Renal cortex interstitium (tissue), 15 donors: ENCODE results near the gene SCGB3A2. TPM values are rescaled to one million over a fixed set of nuclear protein-coding genes. Genes with fewer than 3 reads are reported as not detected.

ENCODE experiments used
- DNase-seq, 11 donors: peaks; one replicate each; pipeline ENCODE4 v3.0.0-alpha.2; 2013; ENCODE audit warnings: low read depth in 9 of 11, low spot score in 4 of 11; ENCODE audit errors: extremely low read depth in 1 of 11
- long read RNA-seq, 16 experiments: transcript quantifications; one replicate each; lab custom pipeline, GENCODE V29; 2026
- polyA plus RNA-seq, 3 donors: library from polyadenylated mRNA; unstranded; fragments of 120-200 nt; gene quantifications; one replicate each; pipeline ENCODE4 v1.2.1, GENCODE V29; 2013; ENCODE audit not compliant: insufficient read length in 3 of 3

SCGB3A2 gene, protein sequence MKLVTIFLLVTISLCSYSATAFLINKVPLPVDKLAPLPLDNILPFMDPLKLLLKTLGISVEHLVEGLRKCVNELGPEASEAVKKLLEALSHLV
- polyA plus RNA-seq, result under 1 TPM in 2 of 3 donors, not detected in 1; 0.22 to 0.41 TPM
- long read RNA-seq, donor 1, result 0 reads
- long read RNA-seq, donor 2, result 0 reads
- long read RNA-seq, donor 3, partial matches to known transcripts, result 0 of 1 reads
- long read RNA-seq, donor 3, other reads (novel, unspliced or antisense), result 0 of 1 reads
- long read RNA-seq, donor 4, result 0 reads
- long read RNA-seq, donor 5, result 0 reads
- long read RNA-seq, donor 6, transcript SCGB3A2-201 (3 exons, 515 nt), result major isoform, 32 of 48 reads
- long read RNA-seq, donor 6, partial matches to known transcripts, result 16 of 48 reads
- long read RNA-seq, donor 6, other reads (novel, unspliced or antisense), result 0 of 48 reads
- long read RNA-seq, donor 7, result 0 reads
- long read RNA-seq, donor 8, result 0 reads
- long read RNA-seq, donor 9, result 0 reads
- long read RNA-seq, donor 10, result 0 reads
- long read RNA-seq, donor 11, result 0 reads
- long read RNA-seq, donor 12, partial matches to known transcripts, result 0 of 3 reads
- long read RNA-seq, donor 12, other reads (novel, unspliced or antisense), result 0 of 3 reads
- long read RNA-seq, donor 13, result 0 reads
- long read RNA-seq, donor 14, result 0 reads
- long read RNA-seq, donor 15, result 0 reads
- long read RNA-seq, donor 16, result 0 reads

DNA sequence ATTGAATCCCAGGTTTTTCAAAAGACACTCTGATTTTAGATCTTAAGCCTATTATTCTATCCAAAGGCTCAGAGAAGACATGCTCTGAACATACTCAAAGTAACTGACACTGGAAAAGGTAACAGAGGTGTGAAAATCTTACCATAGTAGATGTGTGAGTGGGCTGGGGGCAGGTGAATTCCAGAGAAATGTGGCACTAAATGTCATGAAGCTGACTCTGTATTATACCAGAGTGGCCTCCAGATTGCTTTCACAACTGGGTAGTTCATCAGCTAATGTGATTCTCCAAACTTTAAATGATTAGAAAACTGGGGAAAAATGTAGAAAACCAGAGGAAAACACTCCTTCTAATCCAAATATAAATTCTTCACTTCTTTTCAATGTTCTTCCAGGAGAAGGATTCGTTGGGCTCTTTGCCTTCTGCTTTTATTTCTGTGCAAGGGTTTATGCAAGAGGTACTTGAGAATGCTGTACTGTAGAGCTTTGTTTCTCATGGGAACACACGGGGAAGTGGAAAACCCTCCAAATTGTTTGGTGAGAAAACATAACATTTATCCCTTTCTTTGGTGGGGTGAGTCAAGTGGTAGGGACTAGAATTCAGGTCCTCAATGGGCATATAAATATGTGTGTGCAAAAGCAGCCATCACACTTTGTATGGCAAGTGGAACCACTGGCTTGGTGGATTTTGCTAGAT lies at the start of gene SCGB3A2:
Gene SCGB3A2 (plus strand): TSS at position 646 of the 694 bp plus-strand sequence. CDS start 93 bp downstream, outside the sequence.
- DNase-seq, result no peak

DNA sequence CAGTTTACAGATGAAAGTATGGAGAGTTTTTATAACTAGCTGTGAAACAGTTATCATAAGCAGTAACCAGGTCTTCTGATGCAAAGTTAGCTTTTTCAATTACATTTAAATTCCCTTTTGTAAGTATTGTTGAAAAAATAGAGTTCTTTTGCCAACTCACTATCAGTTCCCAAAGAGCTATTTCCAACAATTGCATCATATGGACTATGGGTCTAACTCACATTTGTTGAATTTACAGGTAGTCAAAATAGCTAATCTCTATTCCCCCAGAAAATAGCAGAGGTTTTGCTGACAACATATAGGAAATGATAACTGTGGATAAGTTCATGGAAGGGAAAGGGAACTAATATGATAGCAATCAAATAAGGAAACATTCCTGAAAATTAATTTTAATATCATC lies 48.5 kb upstream of the SCGB3A2 start:
- DNase-seq, result no peak

DNA sequence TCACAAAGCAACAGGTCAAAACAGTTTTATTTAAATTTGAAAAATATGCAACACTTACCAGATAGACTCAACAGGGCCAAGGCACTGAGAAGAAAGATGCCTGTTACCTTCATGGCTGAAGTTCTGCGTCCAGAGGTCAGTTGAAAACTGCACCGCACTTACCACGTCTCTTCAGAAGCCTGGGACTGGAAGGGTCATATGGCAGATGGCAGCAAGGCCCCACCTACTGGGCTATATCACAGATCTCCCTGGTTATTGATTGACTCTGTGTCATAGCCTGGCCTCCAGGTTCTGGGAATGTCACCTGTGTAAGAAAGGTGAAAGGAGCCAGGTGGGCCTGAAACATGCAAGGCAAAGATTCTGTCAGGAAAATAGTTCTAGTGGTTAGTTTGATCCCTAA lies 47.0 kb upstream of the SCGB3A2 start, which contains the start of gene SPINK1:
Gene SPINK1 (minus strand): TSS at position 207 of the 400 bp plus-strand sequence. CDS start 94 bp downstream, at position 113.
- no peak for DNase-seq

DNA sequence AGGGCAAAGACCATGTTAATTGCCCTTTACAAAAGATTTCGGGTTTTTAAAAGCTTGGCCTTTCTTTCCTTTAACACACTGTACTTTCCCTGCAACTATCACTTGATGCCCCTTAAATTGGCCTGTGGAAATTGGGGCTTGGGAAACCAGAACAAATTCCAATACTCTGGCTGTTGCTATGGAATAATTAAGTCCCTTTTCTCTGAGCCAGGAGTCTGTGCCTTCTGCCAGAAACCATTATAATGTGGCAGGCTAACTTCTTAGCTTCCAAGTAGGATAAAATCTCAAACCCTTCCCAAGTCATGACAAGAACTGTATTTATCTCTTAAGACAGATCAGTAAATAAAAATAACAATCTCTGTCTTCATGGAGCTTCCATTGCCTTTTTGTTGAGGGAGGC lies 46.0 kb upstream of the SCGB3A2 start:
- DNase-seq, result no peak

DNA sequence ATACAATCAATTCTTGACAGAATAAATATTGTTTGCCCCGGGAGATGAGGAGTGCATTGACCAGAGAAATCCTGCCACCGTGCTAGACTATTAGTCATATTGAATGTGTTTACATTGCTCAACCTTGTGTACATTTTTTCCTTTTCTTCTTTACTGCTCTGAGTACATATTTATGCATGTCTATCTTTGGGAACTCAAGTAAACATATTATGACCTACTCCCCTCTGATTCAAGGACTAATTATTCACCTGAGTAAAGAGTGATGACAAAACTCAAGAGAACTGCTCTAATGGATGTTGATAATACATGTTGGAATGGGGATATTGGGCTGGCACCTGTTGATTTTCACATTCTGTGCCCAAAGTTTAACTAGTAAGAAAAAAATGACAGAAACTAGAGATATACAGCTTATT lies 43.1 kb upstream of the SCGB3A2 start:
- no peak for DNase-seq

DNA sequence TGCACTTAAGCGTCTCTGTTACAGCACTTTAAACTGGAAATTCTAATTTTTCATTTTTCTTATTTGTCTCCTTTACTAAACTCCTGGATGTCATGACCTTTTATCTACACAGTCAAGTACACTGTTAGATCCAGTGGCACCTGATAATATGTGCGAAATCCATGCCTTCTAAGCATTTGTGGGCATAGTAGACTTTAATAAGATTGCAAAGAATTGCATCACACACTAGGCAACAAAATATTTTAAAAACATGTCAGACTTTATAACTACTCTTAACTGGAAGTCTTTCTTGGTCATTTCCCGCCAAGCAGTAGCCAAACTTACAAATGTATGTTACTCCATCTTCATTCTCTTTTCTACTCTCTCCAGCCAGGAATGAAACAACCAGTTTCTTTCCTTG lies 42.1 kb upstream of the SCGB3A2 start:
- DNase-seq, result no peak

DNA sequence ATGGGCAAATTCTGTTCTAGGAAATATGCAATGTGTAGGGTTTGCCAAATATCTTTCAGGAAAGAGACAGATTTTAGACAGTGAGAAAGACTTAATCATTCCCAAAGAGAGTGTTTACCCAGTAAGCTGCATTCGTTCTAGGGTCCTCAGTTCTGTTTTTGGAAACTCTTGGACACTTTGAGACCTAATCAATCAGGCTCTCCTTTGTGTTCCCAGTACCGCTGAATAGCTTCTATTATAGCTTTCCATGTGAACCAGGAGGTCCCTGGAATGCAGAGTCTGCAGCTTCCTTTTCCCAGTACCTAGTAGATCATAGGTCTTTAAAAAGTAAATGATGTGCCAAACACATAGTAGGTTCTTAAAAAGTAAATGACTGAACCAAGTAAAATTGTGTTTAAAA lies 35.6 kb upstream of the SCGB3A2 start:
- DNase-seq, result no peak

DNA sequence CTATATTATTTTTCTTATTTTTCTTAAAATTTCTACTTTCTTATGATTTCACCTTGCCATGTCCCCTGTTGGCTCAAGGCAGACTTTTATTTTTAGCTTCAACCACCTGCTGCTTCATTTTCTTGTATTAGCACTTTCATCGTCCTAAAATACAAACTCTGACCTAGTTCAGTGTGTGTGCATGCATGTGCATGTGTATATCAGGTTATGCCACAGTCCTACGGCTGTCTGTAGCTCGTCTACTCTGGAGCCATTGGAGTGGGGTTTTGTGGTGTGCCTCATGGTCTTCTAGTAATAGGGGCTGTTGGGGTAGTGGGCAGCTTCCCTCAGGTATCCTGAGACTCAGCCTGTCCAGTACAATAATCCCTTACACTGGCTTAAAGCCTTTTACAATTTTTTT lies 33.7 kb upstream of the SCGB3A2 start:
- no peak for DNase-seq

DNA sequence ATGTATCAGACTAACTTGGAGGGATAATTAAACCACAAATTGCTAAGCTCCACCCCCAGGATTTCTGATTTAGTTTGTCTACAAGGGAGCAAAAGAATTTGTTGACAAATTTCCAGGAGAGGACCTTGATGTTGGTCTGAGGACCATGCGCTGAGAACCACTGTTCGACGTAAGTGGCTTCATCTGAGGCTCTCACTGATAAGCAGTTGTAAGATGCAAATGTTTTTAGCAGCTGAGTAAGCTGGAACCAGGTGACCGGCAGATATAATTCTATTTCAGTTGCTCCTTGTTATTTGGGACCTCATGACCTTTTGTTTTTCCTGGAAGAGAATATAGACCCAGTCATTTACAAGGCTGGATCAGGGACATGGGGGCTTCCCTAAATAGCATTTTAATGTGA lies 32.9 kb upstream of the SCGB3A2 start:
- no peak for DNase-seq

DNA sequence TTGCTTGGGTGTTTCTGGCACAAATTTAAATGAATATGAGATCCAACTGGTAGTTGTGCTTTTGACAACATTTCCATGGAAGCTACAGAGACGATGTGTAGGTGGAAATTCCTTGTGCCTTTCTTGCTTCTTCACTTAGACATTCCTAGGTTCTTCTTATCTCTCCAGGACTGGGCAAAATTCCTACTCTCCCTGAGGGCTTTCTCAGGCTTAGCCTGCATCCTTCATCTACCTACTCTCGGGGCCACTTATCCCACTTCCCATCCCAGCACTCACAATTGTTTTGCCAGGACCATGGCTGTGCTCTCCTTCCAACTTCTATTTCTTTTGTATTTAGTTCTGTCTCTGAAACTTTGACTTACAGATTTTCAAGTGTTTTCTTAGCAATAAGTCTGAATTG lies 29.3 kb upstream of the SCGB3A2 start:
- DNase-seq, result no peak

DNA sequence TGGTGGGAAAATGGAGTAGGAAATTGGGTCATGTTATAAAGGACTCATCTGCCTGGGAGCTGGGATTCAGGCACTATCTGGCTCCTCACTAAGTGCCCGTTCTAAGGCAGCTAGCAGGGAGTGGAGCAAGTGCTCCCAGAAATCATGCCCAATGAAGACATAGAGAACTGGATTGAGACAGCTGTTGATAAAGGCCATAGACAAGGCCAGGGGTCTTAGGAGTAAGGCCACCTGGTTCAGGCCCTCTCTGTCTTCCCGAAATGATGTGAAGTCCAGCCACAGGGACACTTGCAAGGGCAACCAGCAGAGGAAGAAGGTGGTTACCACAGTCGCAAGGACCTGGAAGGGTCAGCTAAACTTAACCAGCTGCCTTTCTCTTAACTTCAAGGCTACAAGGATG lies 26.9 kb upstream of the SCGB3A2 start:
- DNase-seq, result no peak

DNA sequence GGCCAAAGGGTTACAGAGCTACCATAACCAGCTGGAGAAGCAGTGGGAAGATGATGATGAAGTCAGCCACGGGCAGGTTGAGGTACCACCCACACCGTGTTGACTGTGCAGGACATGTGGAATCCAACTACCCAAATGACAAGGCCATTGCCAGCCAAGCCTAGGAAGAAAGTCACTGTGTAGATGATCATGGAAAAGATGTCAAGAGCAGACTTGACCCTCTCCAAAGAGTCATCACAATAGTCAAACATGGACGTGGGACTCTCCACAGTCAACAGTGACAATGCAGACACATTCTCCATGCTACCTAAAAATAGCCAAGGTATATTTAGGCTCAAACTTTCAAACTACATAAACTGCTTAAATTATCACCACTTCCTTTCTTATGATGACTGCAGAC lies 26.1 kb upstream of the SCGB3A2 start:
- no peak for DNase-seq

DNA sequence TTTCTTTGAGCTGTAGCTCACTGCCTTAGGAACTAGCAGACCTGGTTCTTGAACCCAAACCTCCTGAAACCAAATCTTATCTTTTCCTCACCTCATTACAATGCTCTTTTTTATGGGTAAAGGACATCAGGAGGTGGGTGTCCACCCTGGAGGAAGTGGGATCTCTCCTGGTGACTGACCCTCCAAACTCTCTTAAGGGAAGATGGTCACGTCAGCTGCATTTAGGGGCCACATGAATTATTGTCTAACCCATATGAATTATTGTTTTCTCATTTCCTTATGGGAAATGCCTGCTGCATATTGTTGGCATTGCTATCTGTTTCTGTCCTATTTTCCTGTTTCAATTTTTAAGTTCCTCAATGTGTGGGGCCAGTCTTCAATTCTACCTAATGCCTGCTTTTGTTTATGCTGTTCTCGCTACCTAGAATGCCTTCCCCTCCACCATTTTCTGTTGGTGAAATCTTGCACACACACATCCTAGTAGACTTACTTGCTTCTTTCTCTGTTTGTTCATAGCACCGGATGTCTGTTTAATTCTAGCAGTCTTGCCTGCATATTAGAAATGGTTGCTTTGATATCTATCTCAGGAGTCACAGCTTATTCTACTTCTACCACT lies 25.0 kb upstream of the SCGB3A2 start:
- no peak for DNase-seq

DNA sequence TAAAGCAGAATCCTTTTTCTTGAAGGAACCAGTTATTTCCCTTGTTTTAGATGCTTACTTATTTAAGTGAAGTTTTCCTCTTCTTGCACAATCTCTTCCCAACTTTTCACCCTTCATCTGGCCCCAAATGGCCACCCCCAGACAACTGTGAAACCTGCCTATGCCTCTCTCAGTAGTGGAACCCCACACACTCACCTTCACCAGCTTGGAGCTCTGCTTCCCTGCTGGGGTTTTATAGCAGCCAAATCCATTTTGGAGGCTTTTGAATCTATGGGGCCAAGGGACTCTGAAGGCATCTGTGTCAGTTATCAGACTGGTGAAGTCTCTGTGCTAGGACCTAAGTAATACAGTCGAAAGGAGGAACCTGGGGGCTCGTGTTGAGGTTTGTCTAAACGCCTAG lies 24.2 kb upstream of the SCGB3A2 start:
- no peak for DNase-seq

DNA sequence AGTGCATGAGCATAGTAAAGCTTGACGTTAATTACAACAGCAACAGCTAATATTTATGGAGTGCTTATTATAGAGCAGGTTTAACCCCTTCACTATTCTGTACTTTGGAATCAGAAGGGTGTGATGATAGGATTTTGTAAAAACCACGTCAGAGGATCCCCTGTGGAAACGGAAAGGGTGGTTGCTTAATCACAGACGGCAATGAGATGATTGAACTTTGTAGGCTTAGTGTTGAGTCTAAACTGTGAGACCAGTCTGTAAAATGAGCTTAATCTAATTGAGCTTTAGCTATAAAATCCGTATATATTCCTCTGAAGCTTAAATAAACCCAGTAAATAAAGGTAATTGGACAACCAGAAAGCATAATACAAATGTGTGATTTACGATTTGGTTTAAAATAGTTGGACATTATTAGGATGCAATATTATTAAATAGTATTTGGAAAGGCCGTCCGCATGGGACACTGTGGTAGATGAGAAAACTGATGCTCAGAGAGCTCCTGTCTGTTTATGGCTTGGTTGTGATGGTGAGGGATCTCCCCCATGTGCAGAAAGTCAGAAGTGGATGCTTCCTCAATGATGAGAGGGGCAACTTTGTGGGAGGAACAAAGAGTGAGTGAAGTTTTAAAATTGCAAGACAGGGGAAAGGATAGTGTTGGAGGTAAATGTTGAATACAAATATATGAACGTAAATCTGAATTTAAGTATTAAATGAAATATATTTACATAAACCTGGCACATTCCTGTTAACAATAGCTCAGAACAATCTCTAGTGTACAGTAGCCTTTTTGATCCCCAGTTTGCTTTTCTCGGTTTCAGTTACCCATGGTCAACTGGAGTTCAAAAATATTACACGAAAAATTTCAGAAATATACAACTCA lies 23.4 kb upstream of the SCGB3A2 start:
- DNase-seq, result no peak

DNA sequence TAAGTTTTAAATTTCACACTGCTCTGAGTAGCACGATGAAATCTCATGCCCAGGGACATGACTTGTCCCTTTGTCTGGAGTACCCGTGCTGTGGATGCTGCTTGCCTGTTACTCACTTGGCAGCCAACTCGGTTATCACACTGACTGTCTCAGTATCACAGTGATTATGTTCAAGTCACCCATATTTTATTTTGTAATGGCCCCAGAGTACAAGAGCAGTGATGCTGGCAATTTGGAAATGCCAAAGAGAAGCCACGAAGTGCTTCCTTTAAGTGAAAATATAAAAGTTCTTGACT lies 22.8 kb upstream of the SCGB3A2 start:
- no peak for DNase-seq

DNA sequence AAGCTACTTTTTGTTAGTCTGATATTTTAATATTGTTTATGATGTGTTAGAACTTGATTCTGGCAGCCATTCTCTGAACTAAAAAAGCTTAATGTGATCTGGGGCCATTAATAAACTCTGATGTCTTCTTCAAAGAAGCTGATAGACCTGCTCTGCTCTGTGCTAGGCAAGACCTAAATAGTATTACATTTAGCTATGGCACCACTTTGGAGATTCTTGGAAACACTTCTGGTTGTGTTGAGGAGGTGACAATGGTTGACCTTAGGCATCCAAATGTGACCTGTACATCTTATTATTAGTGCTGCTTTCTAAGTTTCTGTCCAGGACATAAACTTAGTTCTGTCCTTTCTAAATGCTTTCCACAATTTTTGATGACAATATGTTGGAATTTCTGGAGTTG lies 21.7 kb upstream of the SCGB3A2 start:
- DNase-seq, result no peak

DNA sequence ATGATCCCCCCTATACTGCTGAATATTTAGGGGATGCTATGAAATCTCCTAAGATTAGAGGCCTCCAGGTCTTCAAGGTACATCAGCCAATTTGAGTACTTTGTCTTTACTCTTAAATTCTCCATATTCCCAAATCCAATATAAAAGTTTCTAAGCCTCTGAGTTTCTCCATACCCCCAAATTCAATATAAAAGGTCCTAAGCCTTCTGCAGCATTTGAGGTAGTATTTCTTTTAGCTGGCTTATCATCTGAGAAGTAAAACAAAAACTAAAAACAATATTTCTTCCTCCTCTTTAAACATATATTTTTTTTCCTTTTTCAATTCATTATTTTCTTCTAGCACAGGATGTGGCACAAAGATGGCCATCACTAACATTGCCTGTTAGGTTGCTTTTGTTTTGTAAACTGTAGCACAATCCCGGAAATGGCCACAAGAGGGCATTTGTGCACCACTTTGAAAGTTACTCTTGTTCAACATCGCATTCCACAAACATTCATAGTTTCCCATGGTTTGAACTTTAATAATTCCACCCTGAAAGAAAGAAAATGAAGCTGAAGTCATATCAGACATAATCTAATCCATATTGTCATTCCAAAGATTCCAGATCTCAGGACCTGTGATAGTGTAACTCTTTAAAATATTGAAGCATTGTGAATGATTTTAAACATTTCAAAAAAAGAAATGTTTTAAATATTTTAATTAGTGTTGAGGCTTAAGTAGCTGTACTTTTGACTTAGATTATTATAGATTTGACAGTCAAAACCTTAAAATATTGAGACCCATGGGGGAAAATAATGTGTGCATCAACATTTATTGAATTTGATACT lies 21.0 kb upstream of the SCGB3A2 start:
- peak in 9 of 11 donors; percentile 31 to 65 (median 40) for DNase-seq
